Smooth muscle cell (in vitro differentiated cells): ENCODE measurements around the gene CDK4. TPM values are rescaled to one million over a fixed set of nuclear protein-coding genes. Genes with fewer than 3 reads are reported as not detected.

Source experiments
- DNase-seq: peaks from one replicate; lab custom pipeline; 2025; ENCODE audit not compliant: unreplicated experiment; lab: John Stamatoyannopoulos, UW
- H2AFZ ChIP-seq: fragments of 200-600 bp; sonication (generic); 2 replicates; pipeline ENCODE4 v1.6.0; 2016; ENCODE audit warnings: antibody characterized with exemption, low read depth, mild to moderate bottlenecking
- H3F3A ChIP-seq: fragments of 200-600 bp; sonication (generic); 2 replicates; pipeline ENCODE4 v1.6.0; 2017; ENCODE audit warnings: antibody characterized with exemption, low read depth
- H3K27ac ChIP-seq: fragments of 200-600 bp; sonication (generic); 2 replicates; pipeline ENCODE4 v1.5.1; 2016; ENCODE audit warnings: low read depth, mild to moderate bottlenecking
- H3K27me3 ChIP-seq: fragments of 200-600 bp; sonication (generic); 2 replicates; pipeline ENCODE4 v1.6.1; 2016; ENCODE audit warnings: low read depth, mild to moderate bottlenecking
- H3K36me3 ChIP-seq: fragments of 200-600 bp; sonication (generic); 2 replicates; pipeline ENCODE4 v1.5.1; 2016; ENCODE audit warnings: low read depth
- H3K4me1 ChIP-seq: fragments of 200-600 bp; sonication (generic); 2 replicates; pipeline ENCODE4 v1.5.1; 2016; ENCODE audit warnings: low read depth
- H3K4me2 ChIP-seq: fragments of 200-600 bp; sonication (generic); 2 replicates; pipeline ENCODE4 v1.6.0; 2016; ENCODE audit warnings: mild to moderate bottlenecking
- H3K4me3 ChIP-seq: fragments of 200-600 bp; sonication (generic); 2 replicates; pipeline ENCODE4 v1.5.1; 2016; ENCODE audit warnings: mild to moderate bottlenecking
- H3K79me2 ChIP-seq: fragments of 200-600 bp; sonication (generic); 2 replicates; pipeline ENCODE4 v1.6.0; 2016; ENCODE audit warnings: low read depth, mild to moderate bottlenecking
- H3K9ac ChIP-seq: fragments of 200-600 bp; sonication (generic); 2 replicates; pipeline ENCODE4 v1.6.0; 2016; ENCODE audit warnings: low read depth
- H3K9me3 ChIP-seq: fragments of 200-600 bp; sonication (generic); replicated peaks from 2 replicates; pipeline ENCODE4 v1.5.1; 2016; ENCODE audit warnings: low read depth
- H4K20me1 ChIP-seq: fragments of 200-600 bp; sonication (generic); 2 replicates; pipeline ENCODE4 v1.6.0; 2016; ENCODE audit warnings: low read depth
- WGBS: methylation state at CpG from one replicate; pipeline ENCODE4 v1.1.7; 2016; ENCODE audit warnings: low lambda C conversion rate; 5-methylcytosine and 5-hydroxymethylcytosine counted together
- polyA plus RNA-seq: library from polyadenylated mRNA; unstranded; fragments of >200 nt; fragmentation: Nextera tagmentation; extraction: Ambion mirVana; gene quantifications from 2 replicates; pipeline ENCODE4 v1.2.1, GENCODE V29; 2016
- total RNA-seq: library from RNA; depleted of rRNA; stranded (reverse); fragments of >200 nt; gene quantifications from 2 replicates; pipeline ENCODE4 v1.2.3, GENCODE V29; 2014
- TF ChIP-seq, protein P1 (sequence below): fragments of 200-600 bp; sonication (generic); IDR thresholded peaks from 2 replicates; pipeline ENCODE4 v1.5.1; 2017; ENCODE audit warnings: borderline replicate concordance, mild to moderate bottlenecking, antibody characterized with exemption; ENCODE audit not compliant: insufficient read depth, poor library complexity, severe bottlenecking

The CDK4 gene
- total and polyA plus RNA-seq, 2 experiments from 2014 or later = 144 to 235 TPM

DNA sequence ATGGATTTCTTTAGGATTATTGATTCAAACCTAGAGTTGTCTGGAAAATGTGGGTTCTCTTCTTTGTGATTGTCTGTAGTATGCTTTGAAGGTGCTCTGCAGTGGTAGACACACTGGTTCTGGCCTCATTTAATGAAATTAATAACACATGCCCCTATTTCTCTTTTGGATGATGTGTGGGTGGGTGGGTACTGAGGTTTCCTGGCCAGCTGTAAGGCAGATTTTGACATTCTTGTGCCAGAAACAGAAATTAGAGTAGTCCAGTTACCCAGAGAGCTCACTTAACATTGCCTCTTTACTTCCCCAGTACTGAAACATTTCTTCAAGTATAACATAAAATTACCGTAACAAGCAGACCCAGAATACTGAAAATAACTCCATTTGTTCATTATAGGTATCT is 44.9 kb upstream of the CDK4 start:
- H3K79me2 ChIP-seq = peaks cover 3% of the 10 kb centered on the region
- H3K4me2 ChIP-seq = no peak overlapping the region
- 95% methylated on average over 1 of the region's 1 CpG for WGBS
- DNase-seq = no peak
- H3K4me3 ChIP-seq = no peak overlapping the region
- H3K27ac ChIP-seq = no peak overlapping the region
- peaks cover 10% of the 10 kb centered on the region for H3K36me3 ChIP-seq
- TF ChIP-seq, protein P1, sequence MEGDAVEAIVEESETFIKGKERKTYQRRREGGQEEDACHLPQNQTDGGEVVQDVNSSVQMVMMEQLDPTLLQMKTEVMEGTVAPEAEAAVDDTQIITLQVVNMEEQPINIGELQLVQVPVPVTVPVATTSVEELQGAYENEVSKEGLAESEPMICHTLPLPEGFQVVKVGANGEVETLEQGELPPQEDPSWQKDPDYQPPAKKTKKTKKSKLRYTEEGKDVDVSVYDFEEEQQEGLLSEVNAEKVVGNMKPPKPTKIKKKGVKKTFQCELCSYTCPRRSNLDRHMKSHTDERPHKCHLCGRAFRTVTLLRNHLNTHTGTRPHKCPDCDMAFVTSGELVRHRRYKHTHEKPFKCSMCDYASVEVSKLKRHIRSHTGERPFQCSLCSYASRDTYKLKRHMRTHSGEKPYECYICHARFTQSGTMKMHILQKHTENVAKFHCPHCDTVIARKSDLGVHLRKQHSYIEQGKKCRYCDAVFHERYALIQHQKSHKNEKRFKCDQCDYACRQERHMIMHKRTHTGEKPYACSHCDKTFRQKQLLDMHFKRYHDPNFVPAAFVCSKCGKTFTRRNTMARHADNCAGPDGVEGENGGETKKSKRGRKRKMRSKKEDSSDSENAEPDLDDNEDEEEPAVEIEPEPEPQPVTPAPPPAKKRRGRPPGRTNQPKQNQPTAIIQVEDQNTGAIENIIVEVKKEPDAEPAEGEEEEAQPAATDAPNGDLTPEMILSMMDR = no peak
- no peak overlapping the region for H3K9ac ChIP-seq
- no peak overlapping the region for H2AFZ ChIP-seq
- no peaks in the 10 kb centered on the region for H4K20me1 ChIP-seq
- H3K9me3 ChIP-seq = no peaks in the 10 kb centered on the region
- no peaks in the 10 kb centered on the region for H3K27me3 ChIP-seq
- H3K4me1 ChIP-seq = no peaks in the 10 kb centered on the region
- H3F3A ChIP-seq = no peaks in the 10 kb centered on the region

DNA sequence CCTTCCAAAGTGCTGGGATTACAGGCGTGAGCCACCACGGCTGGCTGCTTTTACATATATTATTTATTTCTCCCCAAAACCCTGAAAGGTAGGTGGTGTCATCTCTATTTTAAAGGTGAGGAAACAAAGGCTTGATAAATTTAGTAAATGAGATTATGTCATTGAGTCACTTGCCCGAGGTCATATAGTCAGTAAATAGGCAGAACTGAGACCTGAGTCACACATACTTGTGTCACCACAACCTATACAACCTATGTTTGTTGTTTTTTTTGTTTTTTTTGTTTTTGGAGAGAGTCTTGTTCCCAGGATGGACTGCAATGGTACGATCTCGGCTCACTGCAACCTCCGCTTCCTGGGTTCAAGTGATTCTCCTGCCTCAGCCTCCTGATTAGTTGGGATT is 43.2 kb upstream of the CDK4 start:
- WGBS = 84% methylated on average over 6 of the region's 6 CpGs
- no peaks in the 10 kb centered on the region for H4K20me1 ChIP-seq
- H3K4me3 ChIP-seq = no peak overlapping the region
- H3K79me2 ChIP-seq = peaks cover 3% of the 10 kb centered on the region
- no peaks in the 10 kb centered on the region for H3F3A ChIP-seq
- TF ChIP-seq, protein P1 = no peak
- H3K9me3 ChIP-seq = no peaks in the 10 kb centered on the region
- H3K27me3 ChIP-seq = no peaks in the 10 kb centered on the region
- H3K27ac ChIP-seq = peak overlapping the region; percentile 52
- H3K36me3 ChIP-seq = peaks cover 16% of the 10 kb centered on the region
- H3K4me2 ChIP-seq = no peak overlapping the region
- no peak for DNase-seq
- H3K9ac ChIP-seq = peak overlapping the region; percentile 28
- no peak overlapping the region for H2AFZ ChIP-seq
- no peaks in the 10 kb centered on the region for H3K4me1 ChIP-seq

DNA sequence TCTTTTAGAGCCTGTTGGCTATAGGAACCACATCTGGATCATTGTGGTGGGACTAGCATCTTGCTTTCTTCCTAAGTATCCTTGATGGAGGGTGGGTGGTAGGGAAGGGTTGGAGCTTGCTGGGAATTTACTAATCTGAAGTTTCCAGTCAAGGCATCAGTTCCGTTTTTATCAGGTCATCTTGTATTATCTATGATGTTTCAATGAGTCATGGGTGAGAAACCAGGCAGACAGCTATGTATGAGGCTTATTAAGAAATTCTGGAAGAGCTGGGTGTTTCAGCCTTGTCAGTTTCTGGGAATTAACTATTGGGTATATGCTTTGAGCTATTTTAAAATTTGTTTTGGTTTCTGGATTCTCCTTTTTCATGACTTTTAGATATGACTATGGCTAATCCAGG is 41.8 kb upstream of the CDK4 start:
- DNase-seq = no peak
- H3K27ac ChIP-seq = peak overlapping the region; percentile 84
- no peaks in the 10 kb centered on the region for H3K4me1 ChIP-seq
- H2AFZ ChIP-seq = no peak overlapping the region
- H3K9ac ChIP-seq = peak overlapping the region; percentile 42
- peak overlapping the region; percentile 70 for H3K4me2 ChIP-seq
- WGBS = 11% methylated on average over 1 of the region's 1 CpG
- H3F3A ChIP-seq = no peaks in the 10 kb centered on the region
- no peaks in the 10 kb centered on the region for H3K9me3 ChIP-seq
- peaks cover 3% of the 10 kb centered on the region for H3K79me2 ChIP-seq
- no peaks in the 10 kb centered on the region for H3K27me3 ChIP-seq
- TF ChIP-seq, protein P1 = no peak
- no peak overlapping the region for H3K4me3 ChIP-seq
- no peaks in the 10 kb centered on the region for H4K20me1 ChIP-seq
- H3K36me3 ChIP-seq = peaks cover 12% of the 10 kb centered on the region

DNA sequence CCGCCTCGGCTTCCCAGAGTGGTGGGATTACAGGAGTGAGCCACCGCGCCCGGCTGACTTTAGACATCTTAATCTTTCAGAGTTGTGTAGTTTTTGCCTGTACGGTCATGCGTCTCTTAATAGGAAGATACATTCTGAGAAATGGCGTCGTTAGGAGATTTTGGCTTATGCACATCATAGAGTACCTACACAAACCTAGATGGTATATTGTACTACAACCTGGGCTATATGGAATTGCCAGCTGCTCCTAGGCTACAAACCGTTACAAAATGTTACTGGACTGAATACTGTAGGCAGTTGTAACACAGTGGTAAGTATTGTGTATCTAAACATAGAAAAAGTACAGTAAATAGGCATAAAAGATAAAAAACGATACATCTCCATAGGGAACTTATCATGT is 31.8 kb upstream of the CDK4 start:
- no peak overlapping the region for H3K9ac ChIP-seq
- 98% methylated on average over 11 of the region's 11 CpGs for WGBS
- no peak overlapping the region for H2AFZ ChIP-seq
- H3K4me2 ChIP-seq = peak overlapping the region; percentile 93
- no peaks in the 10 kb centered on the region for H4K20me1 ChIP-seq
- no peaks in the 10 kb centered on the region for H3F3A ChIP-seq
- H3K36me3 ChIP-seq = peaks cover 8% of the 10 kb centered on the region
- TF ChIP-seq, protein P1 = no peak
- H3K27me3 ChIP-seq = no peaks in the 10 kb centered on the region
- peaks cover 8% of the 10 kb centered on the region for H3K4me1 ChIP-seq
- no peak overlapping the region for H3K27ac ChIP-seq
- no peak for DNase-seq
- H3K4me3 ChIP-seq = peak overlapping the region; percentile 87
- H3K9me3 ChIP-seq = no peaks in the 10 kb centered on the region
- H3K79me2 ChIP-seq = peaks cover 19% of the 10 kb centered on the region
